Activated CD8-positive, alpha-beta memory T cell treated with anti-CD3 and anti-CD28 coated beads, Interleukin-2, amount 50 U/mL, for 4 hours (primary cell): ENCODE data around the gene CREB3L2.
"Not testable (repeated sequence)": the region's sequence is repeated elsewhere in the genome, so short reads cannot be mapped to it uniquely, and the experiment has no call there.

Experiments used
- DNase-seq: peaks from one replicate; pipeline ENCODE4 v3.0.0-alpha.2; 2020

The CREB3L2 gene

GRCh38 chr7:137865764-137866163 is 136.1 kb downstream of the CREB3L2 start:
- no peak for DNase-seq

- no peak for DNase-seq
Observed at GRCh38 chr7:137862964-137863363, 138.9 kb downstream of the CREB3L2 start.

- no peak for DNase-seq
Observed at GRCh38 chr7:137862358-137862757, 139.5 kb downstream of the CREB3L2 start.

GRCh38 chr7:137860542-137860941 is 141.3 kb downstream of the CREB3L2 start:
- no peak for DNase-seq

- DNase-seq, result no peak
Observed at GRCh38 chr7:137853053-137853452, 148.8 kb downstream of the CREB3L2 start.

- DNase-seq, result no peak
Observed at GRCh38 chr7:137852108-137852507, 149.8 kb downstream of the CREB3L2 start.

GRCh38 chr7:137850972-137851945 is 150.6 kb downstream of the CREB3L2 start:
- no peak for DNase-seq

- DNase-seq, result no peak
Observed at GRCh38 chr7:137850571-137850970, 151.3 kb downstream of the CREB3L2 start.

- DNase-seq, result no peak
Observed at GRCh38 chr7:137848095-137848494, 153.8 kb downstream of the CREB3L2 start.

- no peak for DNase-seq
Observed at GRCh38 chr7:137847568-137848050, 154.3 kb downstream of the CREB3L2 start.

GRCh38 chr7:137846827-137847567 is 154.9 kb downstream of the CREB3L2 start, which contains the start of gene DGKI:
Gene DGKI, minus strand, starts transcription at chr7:137846974.
- DNase-seq, result no peak

GRCh38 chr7:137846549-137846826 is 155.4 kb downstream of the CREB3L2 start:
- no peak for DNase-seq

- DNase-seq, result no peak
Observed at GRCh38 chr7:137844677-137845425, 157.0 kb downstream of the CREB3L2 start.

GRCh38 chr7:137839903-137840779 is 161.7 kb downstream of the CREB3L2 start:
- no peak for DNase-seq

GRCh38 chr7:137838706-137839315 is 163.1 kb downstream of the CREB3L2 start:
- DNase-seq, result no peak

- DNase-seq, result no peak
Observed at GRCh38 chr7:137836541-137836940, 165.3 kb downstream of the CREB3L2 start.

GRCh38 chr7:137836113-137836509 is 165.8 kb downstream of the CREB3L2 start:
- DNase-seq, result no peak

GRCh38 chr7:137835486-137836112 is 166.3 kb downstream of the CREB3L2 start:
- DNase-seq, result no peak

- no peak for DNase-seq
Observed at GRCh38 chr7:137834552-137834951, 167.3 kb downstream of the CREB3L2 start.

- DNase-seq, result not testable (repeated sequence)
Observed at GRCh38 chr7:137832990-137833389, 168.9 kb downstream of the CREB3L2 start.

- DNase-seq, result no peak
Observed at GRCh38 chr7:137832382-137832781, 169.5 kb downstream of the CREB3L2 start.
